Stimulated activated CD4-positive, alpha-beta T cell treated with anti-CD3 and anti-CD28 coated beads, TNF-alpha, amount 100 ng/mL, for 1 hour (primary cell): Measurements from ENCODE around the gene WT1.
"Not testable (repeated sequence)": the region's sequence is repeated elsewhere in the genome, so short reads cannot be mapped to it uniquely, and the experiment has no call there.

Experiments used
- DNase-seq, 3 donors: peaks; one replicate each; pipeline ENCODE4 v3.0.0-alpha.2; 2020; ENCODE audit warnings: low read depth in 3 of 3, low spot score in 1 of 3

WT1 gene

DNA sequence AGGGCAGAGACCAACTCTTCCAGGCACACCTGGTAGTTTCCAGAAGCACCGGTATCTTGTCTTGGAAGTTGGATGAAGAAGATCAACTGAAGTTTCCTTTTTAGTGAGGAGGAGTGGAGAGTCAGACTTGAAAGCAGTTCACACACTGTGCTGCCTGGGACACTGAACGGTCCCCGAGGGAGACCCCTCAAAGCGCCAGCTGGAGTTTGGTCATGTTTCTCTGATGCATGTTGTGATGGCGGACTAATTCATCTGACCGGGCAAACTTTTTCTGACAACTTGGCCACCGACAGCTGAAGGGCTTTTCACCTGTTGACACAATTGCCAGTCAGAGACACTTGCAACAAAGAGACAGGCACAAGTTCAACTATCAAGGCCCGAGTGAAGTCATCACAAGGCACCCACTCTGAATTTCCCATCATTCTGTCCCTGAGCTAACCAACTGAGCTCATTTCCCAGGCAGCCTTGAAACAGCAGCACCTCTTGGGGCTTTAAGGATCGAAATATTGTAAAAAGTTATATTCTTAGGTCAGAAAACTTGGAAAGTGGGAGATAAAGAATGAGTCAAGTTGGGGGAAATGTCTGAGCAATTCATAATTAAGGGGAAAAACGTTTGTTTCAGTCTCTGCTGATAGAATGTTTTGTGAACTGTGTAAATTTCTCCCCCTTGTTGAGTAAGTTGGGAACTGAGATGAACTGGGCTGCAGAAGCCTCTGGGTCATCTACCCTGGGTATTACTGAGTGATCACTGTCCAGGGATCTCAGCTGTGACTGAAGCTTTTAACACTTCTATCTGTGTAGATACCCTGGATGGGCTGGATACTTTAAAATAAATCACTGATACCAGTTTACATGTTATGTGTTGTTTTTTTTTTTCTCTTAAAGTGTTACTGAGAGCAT, 46.2 kb downstream of the WT1 start:
- no peak for DNase-seq

DNA sequence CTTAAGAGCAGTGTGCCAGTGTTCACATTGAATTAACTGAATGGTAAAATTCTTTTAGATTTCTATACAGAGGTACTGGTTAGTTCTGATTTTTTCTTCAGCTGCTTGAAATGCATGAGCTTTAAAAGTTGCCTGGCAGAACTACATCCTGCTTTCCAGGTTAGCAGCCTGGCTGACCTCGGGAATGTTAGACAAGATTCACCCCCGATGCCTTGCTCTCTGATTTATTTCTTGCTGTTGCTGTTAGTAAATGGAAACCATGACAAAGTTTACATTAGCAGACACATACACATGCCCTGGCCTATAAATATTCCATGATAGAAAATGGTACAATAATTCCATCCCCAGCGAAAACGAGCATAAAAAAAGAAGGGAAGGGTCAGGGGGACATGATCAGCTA, 47.0 kb downstream of the WT1 start:
- no peak for DNase-seq

DNA sequence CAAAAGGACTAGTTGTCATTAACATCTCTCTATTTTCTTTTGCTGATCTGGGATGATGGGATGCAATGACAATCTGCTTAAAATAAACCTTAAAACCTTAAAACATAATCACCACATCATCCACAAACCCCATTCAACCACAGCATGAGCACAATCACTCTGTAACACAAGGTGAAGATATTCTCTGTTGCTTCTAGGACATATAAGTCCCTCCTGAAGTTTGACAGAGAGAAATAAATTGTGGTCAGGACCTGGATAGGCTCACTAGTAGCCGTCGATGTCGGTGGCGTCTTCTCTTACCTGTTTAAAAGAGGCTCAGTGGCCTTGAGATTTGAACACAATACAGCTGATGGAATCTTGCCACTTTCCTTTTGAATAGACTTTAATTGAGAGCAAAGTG, 47.9 kb downstream of the WT1 start:
- no peak for DNase-seq

DNA sequence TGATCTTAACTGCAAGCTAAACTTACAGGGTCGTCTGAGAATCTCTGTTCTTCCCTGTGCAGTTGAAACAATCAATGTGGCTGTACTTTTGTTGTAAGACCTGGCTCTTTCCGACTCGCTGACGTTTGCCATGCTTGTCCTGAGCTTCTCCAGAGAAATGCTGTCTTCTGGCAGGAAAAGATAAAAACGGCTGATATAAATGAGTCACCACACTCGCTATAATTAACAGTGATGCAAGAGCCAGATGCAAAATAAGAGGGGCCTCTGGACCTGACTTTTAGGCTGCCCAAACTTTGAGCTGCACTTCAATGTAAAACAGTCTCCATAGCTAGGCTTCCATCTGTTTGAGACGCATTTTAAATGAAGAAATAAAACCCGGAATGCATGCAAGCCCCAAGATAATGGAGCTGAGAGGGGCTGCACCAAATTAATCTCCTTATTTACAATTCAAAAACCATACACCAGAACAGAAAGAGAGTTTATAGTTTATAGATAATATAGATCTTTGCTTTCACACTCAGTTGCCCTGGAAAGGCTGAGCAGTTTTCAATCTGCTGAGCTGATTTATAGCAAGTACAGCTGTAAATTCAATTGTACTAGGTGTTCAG, 48.5 kb downstream of the WT1 start:
- no peak for DNase-seq

DNA sequence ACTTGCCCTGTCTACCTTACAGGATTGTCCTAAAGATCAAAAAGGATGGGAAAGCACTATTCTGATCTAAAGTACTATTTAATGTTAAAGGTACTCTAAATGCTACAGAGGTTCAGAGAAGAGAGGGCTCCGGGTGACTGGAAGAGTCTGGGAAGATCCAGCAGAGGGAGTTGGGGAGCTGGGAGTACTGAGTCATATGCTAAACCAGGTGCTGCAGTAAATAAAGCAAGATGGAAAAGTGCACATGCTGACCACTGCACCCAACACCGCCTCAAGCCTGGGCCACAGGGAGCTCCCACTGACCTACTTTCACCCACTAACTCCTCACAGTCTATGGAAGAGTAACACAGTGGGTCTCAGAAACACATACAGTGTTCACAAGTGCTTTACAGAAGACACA, 49.3 kb downstream of the WT1 start:
- no peak for DNase-seq

DNA sequence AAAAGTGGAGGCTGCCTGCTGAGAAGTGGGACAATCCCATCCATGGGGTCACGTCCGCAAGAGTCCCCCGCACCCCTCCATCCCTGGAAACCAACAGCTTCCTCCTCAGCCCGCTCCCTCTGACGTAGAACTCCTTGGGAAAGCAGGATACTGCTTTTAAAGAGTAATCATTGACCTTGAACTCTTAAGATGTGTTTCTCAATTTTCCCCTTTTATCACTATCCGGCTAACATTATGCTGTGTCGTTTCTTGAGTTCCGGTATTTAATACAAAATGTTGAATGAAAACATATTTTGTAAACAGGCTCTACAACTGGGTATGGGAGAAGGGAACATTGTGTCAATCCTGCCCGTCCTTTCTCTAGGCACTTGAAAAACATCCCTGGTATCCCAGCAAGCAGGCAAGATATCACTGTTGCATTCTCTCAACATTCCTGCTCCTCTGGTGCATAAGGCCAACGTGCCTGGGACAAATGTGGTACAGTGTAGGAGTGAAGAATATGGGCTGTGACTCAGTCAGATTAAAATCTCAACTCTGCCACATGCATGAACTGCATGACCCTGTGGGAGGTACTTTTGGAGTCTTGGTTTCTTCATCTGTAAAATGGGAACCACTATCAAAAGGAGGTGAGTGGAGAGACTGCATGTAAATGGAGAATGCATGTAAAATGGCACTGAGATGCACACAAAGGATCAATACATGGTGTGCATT, 52.8 kb downstream of the WT1 start:
- no peak for DNase-seq

DNA sequence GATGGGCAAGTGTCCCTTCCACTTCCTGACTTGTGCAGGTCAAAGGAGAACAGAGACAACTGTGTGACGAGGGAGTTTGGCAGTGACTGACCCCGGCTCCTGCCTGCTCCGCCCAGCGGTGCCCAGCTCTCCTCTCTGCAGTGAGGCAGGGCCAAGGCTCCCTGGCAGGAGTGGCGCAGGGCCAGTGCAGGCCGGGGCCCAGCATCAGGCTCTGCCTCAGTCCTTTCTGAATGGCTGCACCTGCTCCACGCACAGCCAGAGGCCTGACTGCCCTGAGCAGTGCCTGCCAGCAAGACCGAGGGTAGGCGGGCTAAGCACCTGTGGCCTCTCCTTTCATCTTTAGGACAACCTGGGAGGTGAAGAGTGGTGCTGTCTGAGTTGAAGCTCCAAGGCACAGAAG, 54.2 kb downstream of the WT1 start:
- no peak for DNase-seq

DNA sequence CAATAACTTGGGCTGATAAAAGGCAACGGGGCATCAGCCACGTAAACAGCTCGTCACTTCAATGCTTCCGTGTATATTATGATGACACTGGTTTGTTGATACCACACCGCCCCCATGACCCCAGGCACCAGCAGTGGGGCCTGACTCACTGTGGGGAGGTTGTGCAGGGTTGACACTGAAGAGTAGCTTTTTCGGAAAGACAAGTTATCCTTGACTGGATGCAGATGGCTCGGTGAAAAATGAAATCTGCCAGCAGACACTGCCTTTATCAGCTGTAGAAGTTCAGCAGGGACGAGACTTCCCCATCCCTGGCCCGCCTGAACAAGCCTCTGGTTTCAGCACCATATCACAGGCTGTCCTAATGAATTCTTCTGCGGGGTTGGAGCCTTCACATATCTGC, 55.6 kb downstream of the WT1 start:
- DNase-seq, result no peak

DNA sequence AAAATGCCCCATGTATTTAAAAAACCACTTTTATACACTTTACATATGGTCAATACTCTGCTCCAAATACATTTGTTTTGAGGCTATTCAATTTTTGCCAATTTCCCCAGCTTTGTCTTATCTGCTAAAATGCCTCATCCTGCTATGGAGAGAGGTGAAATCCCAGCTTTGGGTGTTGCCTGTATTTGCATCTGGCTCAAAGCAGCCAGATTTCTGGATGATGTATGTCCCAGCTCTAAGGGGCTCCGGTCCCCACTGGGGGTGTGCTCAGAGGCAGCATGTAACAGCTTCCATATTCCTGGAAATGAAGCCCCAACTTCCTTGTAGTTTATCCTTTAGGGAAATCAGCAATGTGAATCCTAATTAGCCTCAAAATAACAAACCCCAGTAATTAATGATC, 59.5 kb downstream of the WT1 start:
- no peak for DNase-seq

DNA sequence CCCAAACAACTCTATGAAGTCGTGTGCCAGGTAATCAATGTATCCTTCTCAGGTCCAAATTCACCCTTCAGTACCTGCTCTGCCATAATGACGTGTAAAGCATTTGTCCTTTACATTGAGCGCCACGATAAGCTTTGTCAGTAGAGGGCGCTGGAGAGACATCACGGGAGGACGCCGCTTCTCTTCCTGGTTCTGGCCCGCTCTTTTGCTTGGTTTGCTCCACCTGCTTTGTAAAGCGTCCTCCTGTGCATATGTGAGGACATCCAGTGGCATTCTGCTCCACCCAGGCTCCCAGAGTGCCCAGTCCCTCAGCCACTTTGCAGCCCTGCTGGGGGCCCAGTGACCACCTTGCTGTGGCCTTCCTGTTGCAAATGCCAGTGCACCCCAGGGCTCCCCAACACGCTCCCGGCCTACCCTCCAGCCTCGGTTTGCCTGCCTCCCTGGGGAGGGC, 61.1 kb downstream of the WT1 start:
- DNase-seq, result no peak

DNA sequence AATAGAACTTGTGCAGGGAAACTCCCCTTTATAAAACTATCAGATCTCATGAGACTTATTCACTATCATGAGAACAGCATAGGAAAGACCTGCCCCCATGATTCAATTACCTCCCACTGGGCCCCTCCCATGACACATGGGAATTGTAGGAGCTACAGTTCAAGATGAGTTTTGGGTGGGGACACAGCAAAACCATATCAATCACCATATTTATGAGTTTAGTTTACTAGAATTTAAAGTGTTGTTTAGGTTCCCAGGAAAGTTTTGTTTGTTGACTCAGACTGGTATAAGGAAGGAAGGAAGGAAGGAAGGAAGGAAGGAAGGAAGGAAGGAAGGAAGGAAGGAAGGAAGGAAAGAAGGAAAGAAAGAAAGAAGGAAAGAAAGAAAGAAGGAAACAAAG, 65.4 kb downstream of the WT1 start:
- DNase-seq, result not testable (repeated sequence)

DNA sequence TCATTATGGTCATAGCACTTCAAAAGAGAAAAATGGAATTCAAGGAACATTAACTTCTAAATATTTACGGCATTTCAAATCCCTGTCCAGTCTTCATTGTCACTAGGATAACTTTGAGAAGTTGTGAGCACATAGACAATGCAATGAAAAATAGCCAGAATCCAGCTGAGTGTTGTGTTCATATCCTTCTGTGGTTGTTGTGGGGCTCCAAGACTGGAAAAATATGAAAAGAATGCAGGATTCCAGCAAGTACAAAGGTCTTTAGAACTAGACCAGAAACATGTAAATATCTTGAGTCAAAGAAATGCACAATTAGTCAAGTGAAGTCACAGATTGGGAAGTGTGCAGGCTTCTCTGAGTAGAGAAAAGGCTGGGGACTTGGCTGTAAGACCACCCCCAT, 68.7 kb downstream of the WT1 start:
- DNase-seq, result no peak

DNA sequence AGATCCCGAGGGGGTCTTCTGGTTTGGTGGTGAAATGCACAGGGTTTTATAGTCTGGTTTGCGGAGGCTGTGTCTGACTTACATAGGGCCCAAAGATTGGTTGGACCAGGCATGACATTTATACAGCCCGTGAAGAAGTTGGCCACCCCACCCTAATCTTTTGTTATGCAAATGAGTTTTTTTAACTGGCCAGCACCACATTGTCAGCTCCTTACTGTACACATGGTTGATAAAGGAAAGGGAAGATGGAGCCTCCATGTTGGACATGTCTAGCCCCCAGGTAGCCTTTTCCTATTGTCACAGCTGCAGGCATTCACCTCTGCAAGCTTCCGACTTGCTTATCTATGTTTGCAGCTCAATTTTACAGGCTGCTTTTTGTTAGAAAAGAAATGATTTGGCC, 70.1 kb downstream of the WT1 start:
- DNase-seq, result no peak

DNA sequence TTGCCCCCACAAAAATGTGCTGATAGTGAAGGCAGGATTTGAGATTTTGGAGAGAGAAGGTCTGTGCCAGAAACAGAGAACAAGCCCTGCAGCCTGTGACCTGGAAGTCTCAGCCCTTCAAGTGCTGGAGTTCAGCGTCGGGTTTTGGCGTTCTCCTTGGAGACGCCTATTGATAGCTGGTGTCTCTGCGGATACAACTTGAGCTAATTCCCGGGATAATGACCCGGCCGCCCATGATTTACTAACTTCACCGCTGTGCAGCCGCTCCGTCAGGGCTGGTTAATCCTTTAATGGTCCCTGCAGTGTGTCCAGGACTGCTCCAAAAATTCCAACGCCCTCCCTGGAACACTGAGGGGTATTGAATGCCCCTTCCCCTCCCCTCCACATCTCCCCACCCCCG, 76.6 kb downstream of the WT1 start:
- no peak for DNase-seq

DNA sequence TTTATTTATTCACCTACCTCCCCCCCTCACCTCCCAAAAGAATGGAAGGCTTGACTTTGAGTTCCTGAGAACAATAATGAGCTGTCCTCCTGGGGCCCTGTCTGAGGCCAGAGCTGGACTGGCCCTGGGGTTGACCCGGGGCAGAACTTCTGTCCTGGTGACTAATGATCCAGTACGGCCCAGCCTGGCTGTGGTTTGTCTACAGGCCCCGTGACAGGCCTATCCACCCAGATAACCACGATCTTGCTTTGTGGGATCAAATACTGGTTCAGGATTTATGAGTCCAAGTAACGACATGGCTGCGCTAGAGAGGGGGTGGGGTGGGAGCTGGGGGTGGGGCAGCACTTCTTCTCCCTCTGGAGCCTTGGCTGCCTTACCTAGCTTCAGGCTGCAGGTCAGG, 81.5 kb downstream of the WT1 start:
- no peak for DNase-seq

DNA sequence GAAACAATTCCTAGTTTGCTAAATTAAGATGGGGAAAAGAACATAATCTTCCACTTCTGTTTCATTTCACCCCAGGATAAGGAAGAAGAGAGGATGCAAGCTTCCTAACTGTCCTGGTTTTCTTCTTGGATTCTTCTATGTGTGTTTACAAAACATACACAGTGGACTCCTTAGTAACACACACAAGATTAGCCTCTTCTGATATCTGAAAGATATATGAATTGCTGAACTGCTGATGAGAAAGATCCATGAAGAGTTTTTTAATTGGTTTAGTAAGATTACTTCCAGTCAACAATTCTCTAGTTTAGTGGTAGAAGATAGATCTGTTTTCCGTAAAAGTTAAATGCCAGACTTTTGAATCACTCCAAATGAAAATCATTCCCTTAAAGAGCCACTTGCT, 86.8 kb downstream of the WT1 start:
- no peak for DNase-seq

DNA sequence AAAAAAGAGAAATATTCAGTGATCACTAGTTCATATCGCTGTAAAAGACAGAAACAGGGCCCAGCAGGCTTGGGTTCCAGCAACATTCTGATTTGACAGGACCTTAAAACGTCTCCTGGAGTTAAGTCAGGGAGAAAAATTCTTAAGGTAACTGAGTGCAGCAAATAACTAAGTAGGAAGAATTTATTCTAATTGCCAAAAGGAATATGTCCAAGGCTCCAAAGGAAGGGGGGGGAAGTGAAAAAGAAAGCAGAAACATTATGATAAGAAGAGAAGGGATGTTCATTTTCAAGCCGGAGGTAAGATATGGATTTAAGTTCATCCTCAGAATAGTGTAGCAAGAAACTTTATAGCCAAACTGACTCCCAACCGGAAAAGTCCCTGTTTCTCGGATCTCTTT, 90.4 kb downstream of the WT1 start:
- DNase-seq, result no peak

DNA sequence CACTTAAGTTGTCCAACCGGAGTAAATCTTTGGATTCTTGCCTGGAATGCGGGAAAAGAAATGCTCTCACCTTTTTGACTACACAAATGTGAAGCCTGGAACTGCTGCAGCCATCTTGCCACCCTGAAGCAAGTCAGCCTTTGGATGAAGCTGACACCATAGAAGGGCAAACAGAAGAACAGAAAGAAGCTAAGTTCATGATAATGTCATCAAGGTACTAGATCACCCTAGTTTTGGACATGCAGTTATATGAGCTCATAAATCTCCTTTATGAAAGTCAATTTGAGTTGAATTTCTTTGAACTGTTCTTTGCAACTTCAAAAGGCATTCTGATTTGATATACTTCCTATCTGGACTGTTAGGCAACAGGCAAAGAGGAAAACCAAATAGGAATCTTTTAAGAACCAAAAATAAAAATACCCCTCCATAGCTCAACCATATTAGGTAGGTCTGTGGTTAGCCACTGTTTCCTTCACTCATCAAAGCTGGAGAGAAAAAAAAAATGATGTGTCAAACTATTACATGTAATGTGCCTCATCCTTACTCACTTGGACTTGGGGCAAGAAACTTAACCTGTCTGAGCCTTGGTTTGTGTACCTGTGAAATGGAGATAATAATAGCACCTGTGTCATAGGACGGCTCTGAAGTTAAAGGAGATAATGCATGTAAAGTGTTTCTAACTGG, 91.9 kb downstream of the WT1 start:
- DNase-seq, result no peak

DNA sequence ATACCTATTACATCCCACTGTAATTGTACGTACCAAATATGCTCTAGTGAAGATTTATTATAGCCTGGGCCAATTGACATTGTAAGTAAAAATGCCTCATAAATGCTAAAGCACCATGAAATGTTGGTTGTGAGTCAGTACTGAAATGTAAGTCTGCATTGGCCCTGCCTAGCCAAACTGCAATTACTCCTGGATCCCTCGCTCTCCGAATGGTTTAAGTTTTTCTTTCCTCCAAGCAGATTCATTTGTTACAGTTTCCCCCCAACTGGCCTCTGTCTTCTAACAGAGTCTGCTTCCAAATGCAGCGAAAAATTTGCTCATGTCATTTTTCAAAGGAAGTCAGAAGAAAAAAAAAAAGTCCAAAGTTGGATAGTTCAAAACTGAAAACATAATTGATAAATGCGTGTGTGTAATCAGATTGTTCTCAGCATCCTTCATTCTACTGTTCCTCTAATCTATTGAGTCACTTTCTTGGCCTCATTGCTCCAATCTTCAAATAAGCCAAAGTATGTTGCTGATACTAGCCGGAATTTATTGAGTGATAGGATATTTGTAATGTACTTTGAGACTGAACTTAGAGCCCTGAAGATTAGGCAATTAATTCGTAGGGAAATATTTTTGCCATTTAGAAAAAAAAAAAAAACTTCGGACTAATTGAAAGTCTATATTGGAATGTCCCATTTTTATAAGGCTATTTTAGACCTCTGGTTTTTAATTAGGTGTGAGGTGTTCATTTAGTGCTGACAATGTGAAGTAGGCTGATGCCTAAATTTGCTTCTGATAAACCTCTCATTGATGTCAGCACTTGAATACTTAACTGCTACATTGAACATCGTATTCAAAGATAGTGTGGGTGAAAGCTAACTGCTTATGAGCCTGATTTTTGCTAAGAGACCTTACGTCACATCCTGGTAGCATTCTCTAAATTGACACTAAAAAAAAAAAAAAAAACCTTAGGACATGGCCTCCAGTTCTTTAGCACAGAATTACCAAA, 93.4 kb downstream of the WT1 start:
- no peak for DNase-seq

DNA sequence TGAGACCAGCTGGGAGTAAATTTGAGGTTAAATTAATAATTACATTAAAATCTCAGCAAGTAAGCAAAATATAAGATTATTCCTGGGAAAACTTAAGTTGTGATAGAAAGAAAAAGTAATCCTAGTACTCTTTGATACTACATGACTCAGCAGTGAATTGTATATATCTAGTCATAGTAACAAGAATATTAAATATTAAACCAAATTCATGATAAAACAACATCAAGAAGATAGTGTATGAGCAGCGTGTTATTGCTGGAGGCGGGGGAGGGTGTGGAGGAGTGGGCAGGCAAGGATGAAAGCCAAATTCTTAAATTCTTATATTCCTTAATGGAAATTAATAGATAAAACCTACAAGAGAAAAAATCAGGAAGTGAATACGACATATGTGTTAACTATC, 95.2 kb downstream of the WT1 start:
- DNase-seq, result no peak
